Lower leg skin (tissue), 3 donors: ENCODE results near the gene PIGS.

Experiments used
- CTCF ChIP-seq, 3 donors: fragments of 450-650 bp; IDR thresholded peaks; one replicate each; pipeline ENCODE4 v1.5.1; 2016; ENCODE audit warnings: antibody characterized with exemption in 3 of 3, mild to moderate bottlenecking in 3 of 3, moderate library complexity in 2 of 3
- POLR2A ChIP-seq, 2 donors: fragments of 450-650 bp; IDR thresholded peaks; one replicate each; pipeline ENCODE4 v1.6.1; 2016 to 2017; ENCODE audit warnings: antibody characterized with exemption in 2 of 2, mild to moderate bottlenecking in 1 of 2, moderate library complexity in 1 of 2

- TF ChIP-seq CTCF (IDR thresholded peaks at IDR 0.05) (no peak), POLR2A (IDR thresholded peaks at IDR 0.05) (no peak)
These were observed 2.2 kb upstream of the PIGS start for GRCh38 chr17:28573521-28573920.
